Astrocyte (in vitro differentiated cells and primary cell): Measurements from ENCODE around the gene MICAL2.

Source experiments
- EZH2 ChIP-seq: IDR thresholded peaks from 2 replicates; pipeline ENCODE4 v1.6.1; 2012; ENCODE audit warnings: mild to moderate bottlenecking, low read length, inconsistent platforms; ENCODE audit not compliant: insufficient read depth
- TF ChIP-seq, protein P1 (sequence below): IDR thresholded peaks from 2 replicates; pipeline ENCODE4 v1.5.1; 2011; ENCODE audit warnings: low read depth, mild to moderate bottlenecking, inconsistent platforms, low read length, moderate library complexity; ENCODE audit not compliant: insufficient read depth

DNA sequence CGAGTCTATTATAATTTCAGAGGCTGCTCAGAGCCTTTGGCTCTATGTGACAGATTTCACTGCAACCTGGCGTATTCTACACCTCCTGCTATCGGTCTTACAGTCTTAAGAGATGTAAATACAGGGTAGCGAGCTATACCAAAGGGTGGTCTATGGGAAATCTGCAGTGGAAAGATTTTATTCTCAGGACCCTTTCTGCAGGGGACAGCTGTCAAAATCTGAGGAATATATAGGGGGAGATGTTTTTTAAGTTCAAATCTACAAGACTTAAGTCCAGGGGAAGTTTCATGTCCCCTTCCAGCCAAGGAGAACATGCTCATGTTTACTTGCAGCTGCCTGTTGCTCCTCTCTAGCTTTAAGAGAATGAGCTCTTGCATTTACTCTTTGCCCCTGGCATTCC lies 62.7 kb downstream of the MICAL2 start:
- TF ChIP-seq, protein P1, sequence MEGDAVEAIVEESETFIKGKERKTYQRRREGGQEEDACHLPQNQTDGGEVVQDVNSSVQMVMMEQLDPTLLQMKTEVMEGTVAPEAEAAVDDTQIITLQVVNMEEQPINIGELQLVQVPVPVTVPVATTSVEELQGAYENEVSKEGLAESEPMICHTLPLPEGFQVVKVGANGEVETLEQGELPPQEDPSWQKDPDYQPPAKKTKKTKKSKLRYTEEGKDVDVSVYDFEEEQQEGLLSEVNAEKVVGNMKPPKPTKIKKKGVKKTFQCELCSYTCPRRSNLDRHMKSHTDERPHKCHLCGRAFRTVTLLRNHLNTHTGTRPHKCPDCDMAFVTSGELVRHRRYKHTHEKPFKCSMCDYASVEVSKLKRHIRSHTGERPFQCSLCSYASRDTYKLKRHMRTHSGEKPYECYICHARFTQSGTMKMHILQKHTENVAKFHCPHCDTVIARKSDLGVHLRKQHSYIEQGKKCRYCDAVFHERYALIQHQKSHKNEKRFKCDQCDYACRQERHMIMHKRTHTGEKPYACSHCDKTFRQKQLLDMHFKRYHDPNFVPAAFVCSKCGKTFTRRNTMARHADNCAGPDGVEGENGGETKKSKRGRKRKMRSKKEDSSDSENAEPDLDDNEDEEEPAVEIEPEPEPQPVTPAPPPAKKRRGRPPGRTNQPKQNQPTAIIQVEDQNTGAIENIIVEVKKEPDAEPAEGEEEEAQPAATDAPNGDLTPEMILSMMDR, result no peak
- no peak for TF ChIP-seq EZH2
